H9 (cell line): Measurements from ENCODE around the gene GGT5. TPM values are rescaled to one million over a fixed set of nuclear protein-coding genes. Genes with fewer than 3 reads are reported as not detected.
A peak's percentile ranks its signal among the peaks of the same experiment; 100 is the strongest.
"Not testable (repeated sequence)": the region's sequence is repeated elsewhere in the genome, so short reads cannot be mapped to it uniquely, and the experiment has no call there.

Experiments used
- DNase-seq: peaks from one replicate; pipeline ENCODE4 v3.0.0-alpha.2; 2017
- H2AFZ ChIP-seq: one replicate; pipeline ENCODE4 v1.6.1; 2013; ENCODE audit warnings: mild to moderate bottlenecking, low read length, control low read depth, moderate library complexity
- H2AK5ac ChIP-seq: 2 replicates; pipeline ENCODE4 v1.6.1; 2013; ENCODE audit warnings: low read length, control low read depth, mixed read lengths; ENCODE audit not compliant: insufficient read length
- H2BK120ac ChIP-seq: one replicate; pipeline ENCODE4 v1.6.1; 2013; ENCODE audit warnings: low read depth, mild to moderate bottlenecking, low read length, control low read depth, inconsistent platforms; ENCODE audit not compliant: poor library complexity, severe bottlenecking
- H2BK12ac ChIP-seq: 2 replicates; pipeline ENCODE4 v1.6.1; 2013; ENCODE audit warnings: low read length, control low read depth, mixed read lengths, low read depth; ENCODE audit not compliant: insufficient read length
- H2BK15ac ChIP-seq: 2 replicates; pipeline ENCODE4 v1.6.1; 2013; ENCODE audit warnings: low read depth, low read length, control low read depth
- H2BK20ac ChIP-seq: one replicate; pipeline ENCODE4 v1.6.1; 2013; ENCODE audit warnings: low read depth, mild to moderate bottlenecking, low read length, control low read depth, inconsistent platforms; ENCODE audit not compliant: poor library complexity, severe bottlenecking
- H2BK5ac ChIP-seq: 2 replicates; pipeline ENCODE4 v1.6.1; 2013; ENCODE audit warnings: low read length, control low read depth, mixed read lengths; ENCODE audit not compliant: insufficient read length
- H3K14ac ChIP-seq: 2 replicates; pipeline ENCODE4 v1.6.1; 2013; ENCODE audit warnings: low read length, control low read depth; ENCODE audit not compliant: insufficient read depth
- H3K18ac ChIP-seq: 2 replicates; pipeline ENCODE4 v1.6.1; 2013; ENCODE audit warnings: low read depth, mild to moderate bottlenecking, mixed read lengths, low read length, control low read depth; ENCODE audit not compliant: insufficient read length
- H3K23ac ChIP-seq: 2 replicates; pipeline ENCODE4 v1.6.1; 2013; ENCODE audit warnings: low read length, control low read depth, mixed read lengths, low read depth; ENCODE audit not compliant: insufficient read length
- H3K23me2 ChIP-seq: 2 replicates; pipeline ENCODE4 v1.6.1; 2013; ENCODE audit warnings: low read depth, mild to moderate bottlenecking, mixed read lengths, low read length, control low read depth; ENCODE audit not compliant: insufficient read length, poor library complexity, severe bottlenecking
- H3K27ac ChIP-seq: 2 replicates; pipeline ENCODE4 v1.5.1; 2013; ENCODE audit warnings: low read length, control low read depth, mixed read lengths, low read depth; ENCODE audit not compliant: insufficient read length
- H3K27me3 ChIP-seq: 2 replicates; pipeline ENCODE4 v1.6.1; 2013; ENCODE audit warnings: low read length, control low read depth, inconsistent platforms; ENCODE audit not compliant: insufficient read depth
- H3K4ac ChIP-seq: 2 replicates; pipeline ENCODE4 v1.6.1; 2013; ENCODE audit warnings: low read depth, mild to moderate bottlenecking, control low read depth, inconsistent platforms, low read length, moderate library complexity
- H3K4me1 ChIP-seq: 2 replicates; pipeline ENCODE4 v1.6.1; 2013; ENCODE audit warnings: low read length, control low read depth, inconsistent platforms; ENCODE audit not compliant: insufficient read depth
- H3K4me2 ChIP-seq: 2 replicates; pipeline ENCODE4 v1.6.1; 2013; ENCODE audit warnings: low read length, control low read depth, mixed read lengths; ENCODE audit not compliant: insufficient read length, insufficient read depth
- H3K56ac ChIP-seq: 2 replicates; pipeline ENCODE4 v1.6.1; 2013; ENCODE audit warnings: low read depth, mild to moderate bottlenecking, mixed read lengths, low read length, control low read depth; ENCODE audit not compliant: insufficient read length
- H3K79me1 ChIP-seq: 2 replicates; pipeline ENCODE4 v1.6.1; 2013; ENCODE audit warnings: low read depth, mild to moderate bottlenecking, moderate library complexity, low read length, control low read depth, inconsistent platforms; ENCODE audit not compliant: insufficient read depth, poor library complexity, severe bottlenecking
- H3K79me2 ChIP-seq: 2 replicates; pipeline ENCODE4 v1.6.1; 2013; ENCODE audit warnings: low read length, control low read depth, inconsistent platforms; ENCODE audit not compliant: insufficient read depth
- H3K9ac ChIP-seq: 2 replicates; pipeline ENCODE4 v1.6.1; 2013; ENCODE audit warnings: low read length, control low read depth, mixed read lengths; ENCODE audit not compliant: insufficient read length; ENCODE audit errors: extremely low read depth
- H3K9me3 ChIP-seq: one replicate; pipeline ENCODE4 v1.6.1; 2013; ENCODE audit warnings: low read depth, low read length, inconsistent platforms; ENCODE audit not compliant: control insufficient read depth
- H3T11ph ChIP-seq: one replicate; pipeline ENCODE4 v1.6.1; 2013; ENCODE audit warnings: mild to moderate bottlenecking, low read length, control low read depth, inconsistent platforms
- H4K20me1 ChIP-seq: one replicate; pipeline ENCODE4 v1.6.1; 2013; ENCODE audit not compliant: control insufficient read depth, insufficient read length, insufficient read depth
- H4K5ac ChIP-seq: 2 replicates; pipeline ENCODE4 v1.6.1; 2013; ENCODE audit warnings: low read depth, mild to moderate bottlenecking, mixed read lengths, low read length, control low read depth; ENCODE audit not compliant: insufficient read length
- H4K8ac ChIP-seq: replicated peaks from 2 replicates; pipeline ENCODE4 v1.6.1; 2013; ENCODE audit warnings: low read length, control low read depth, mixed read lengths, low read depth; ENCODE audit not compliant: insufficient read length
- H4K91ac ChIP-seq: 2 replicates; pipeline ENCODE4 v1.6.1; 2013; ENCODE audit warnings: low read depth, mild to moderate bottlenecking, moderate library complexity, mixed read lengths, low read length, control low read depth; ENCODE audit not compliant: insufficient read length
- H3K27ac Mint-ChIP-seq, 3 experiments: 2 replicates in 2 of 3; 3 replicates in 1 of 3; pipeline ENCODE4 v1.8.0; 2020 to 2021; ENCODE audit warnings: mixed read lengths in 3 of 3, mild to moderate bottlenecking in 1 of 3, moderate library complexity in 1 of 3
- H3K27me3 Mint-ChIP-seq: 2 replicates; pipeline ENCODE4 v1.8.0; 2021; ENCODE audit warnings: low read depth, mild to moderate bottlenecking, moderate library complexity, mixed read lengths
- H3K36me3 Mint-ChIP-seq, 3 experiments: 2 replicates in 2 of 3; 3 replicates in 1 of 3; pipeline ENCODE4 v1.8.0; 2020 to 2021; ENCODE audit warnings: low read depth in 3 of 3, mixed read lengths in 3 of 3; ENCODE audit not compliant: insufficient read depth in 1 of 3
- H3K4me1 Mint-ChIP-seq, 2 experiments: 2 replicates each; pipeline ENCODE4 v1.8.0; 2020; ENCODE audit warnings: mixed read lengths in 2 of 2
- H3K4me3 Mint-ChIP-seq, 2 experiments: 2 replicates in 1 of 2; 3 replicates in 1 of 2; pipeline ENCODE4 v1.8.0; 2020 to 2021; ENCODE audit warnings: mild to moderate bottlenecking in 2 of 2, mixed read lengths in 2 of 2, moderate library complexity in 1 of 2
- H3K9me3 Mint-ChIP-seq, 2 experiments: 2 replicates in 1 of 2; 3 replicates in 1 of 2; pipeline ENCODE4 v1.8.0; 2020; ENCODE audit warnings: mild to moderate bottlenecking in 2 of 2, mixed read lengths in 2 of 2, moderate library complexity in 1 of 2
- whole genome bisulfite sequencing: extraction: QIAGEN DNeasy Blood & Tissue Kit; methylation state at CpG from one replicate; pipeline ENCODE4 v1.1.7; 2013; ENCODE audit warnings: missing lambda C conversion rate, low lambda C conversion rate, mixed read lengths; ENCODE audit not compliant: insufficient read length; ENCODE audit errors: extremely low coverage; 5-methylcytosine and 5-hydroxymethylcytosine counted together
- total RNA-seq: library from RNA; stranded (reverse); gene quantifications from 2 replicates; pipeline ENCODE4 v1.2.1, GENCODE V29; 2021
- TF ChIP-seq, protein P1 (sequence below): fragments of 200-600 bp; sonication (generic); conservative IDR thresholded peaks from 3 replicates; pipeline ENCODE4 v1.8.0; 2021; ENCODE audit warnings: antibody characterized with exemption, mild to moderate bottlenecking

Gene GGT5
- total RNA-seq, 1 experiment from 2014 or later = 0.20 TPM

DNA sequence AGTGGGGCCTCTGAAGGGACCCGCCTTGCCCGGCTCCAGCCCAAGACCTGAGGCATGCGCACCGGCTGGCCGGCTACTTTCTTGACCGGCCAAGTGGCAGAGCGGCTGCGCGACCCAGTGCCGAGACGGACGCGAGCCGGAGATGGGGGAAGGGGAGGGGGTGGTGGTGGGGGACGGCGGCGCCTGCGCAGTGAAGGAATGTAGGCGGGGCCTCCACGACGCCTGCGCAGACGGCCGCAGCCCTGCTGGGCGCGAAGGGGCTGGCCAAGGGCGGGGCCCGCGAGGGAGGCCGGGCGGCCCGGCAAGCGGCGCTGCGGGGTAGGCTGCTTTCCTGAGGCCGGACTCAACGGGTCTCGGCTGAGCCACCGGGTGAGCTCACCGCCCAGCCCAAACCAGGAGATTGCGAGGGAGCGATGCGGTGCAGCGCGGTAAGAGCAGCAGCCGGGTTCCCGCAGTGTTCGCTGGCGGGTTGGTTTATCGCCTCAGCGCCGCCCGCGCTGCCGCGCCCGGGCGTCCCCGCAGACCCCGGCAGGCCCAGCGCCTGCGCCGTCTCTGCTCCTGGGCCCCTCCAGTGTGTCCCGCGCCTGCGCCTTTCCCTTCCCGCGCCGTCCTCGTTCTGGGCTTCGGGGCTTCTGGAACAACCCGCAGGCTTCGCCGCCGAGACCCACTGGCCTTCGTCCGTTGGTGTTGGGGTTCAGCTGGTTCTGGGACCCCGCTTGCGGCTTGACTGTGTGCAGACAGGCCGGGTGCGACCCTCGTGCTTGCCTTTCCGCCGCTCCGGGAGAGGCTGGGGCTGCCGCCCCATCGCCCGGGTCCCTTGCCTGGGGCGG, 25.9 kb upstream of the GGT5 start, which contains the start of gene SPECC1L:
SPECC1L (plus strand) TSS at position 276 of the 830 bp plus-strand sequence. CDS start 31,401 bp downstream, outside the sequence.
- no peak within 1 kb of the TSS for H3T11ph ChIP-seq
- H3K4me1 Mint-ChIP-seq = peaks cover 28 to 41% of the 10 kb centered on the region in 2 experiments
- peak; percentile 95 for DNase-seq
- no peak within 1 kb of the TSS for H2BK15ac ChIP-seq
- H2AK5ac ChIP-seq = no peak within 1 kb of the TSS
- H3K18ac ChIP-seq = peak within 1 kb of the TSS; percentile 86
- H4K91ac ChIP-seq = no peak within 1 kb of the TSS
- peaks cover 7% of the 10 kb centered on the region for H3K23me2 ChIP-seq
- no peak within 1 kb of the TSS for H3K4ac ChIP-seq
- no peaks in the 10 kb centered on the region for H3K4me1 ChIP-seq
- peak within 1 kb of the TSS; percentile 91 to 95 (median 93) for H3K27ac Mint-ChIP-seq
- H4K5ac ChIP-seq = no peak within 1 kb of the TSS
- H3K4me3 Mint-ChIP-seq = peak within 1 kb of the TSS; percentile 73 to 89
- H3K9ac ChIP-seq = peak within 1 kb of the TSS; percentile 83
- no peak within 1 kb of the TSS for H2BK12ac ChIP-seq
- H3K14ac ChIP-seq = peak within 1 kb of the TSS; percentile 93
- H2BK120ac ChIP-seq = no peak within 1 kb of the TSS
- no peaks in the 10 kb centered on the region for H3K27me3 Mint-ChIP-seq
- no peak within 1 kb of the TSS for H2BK20ac ChIP-seq
- no peak within 1 kb of the TSS for H2AFZ ChIP-seq
- H2BK5ac ChIP-seq = no peak within 1 kb of the TSS
- TF ChIP-seq, protein P1, sequence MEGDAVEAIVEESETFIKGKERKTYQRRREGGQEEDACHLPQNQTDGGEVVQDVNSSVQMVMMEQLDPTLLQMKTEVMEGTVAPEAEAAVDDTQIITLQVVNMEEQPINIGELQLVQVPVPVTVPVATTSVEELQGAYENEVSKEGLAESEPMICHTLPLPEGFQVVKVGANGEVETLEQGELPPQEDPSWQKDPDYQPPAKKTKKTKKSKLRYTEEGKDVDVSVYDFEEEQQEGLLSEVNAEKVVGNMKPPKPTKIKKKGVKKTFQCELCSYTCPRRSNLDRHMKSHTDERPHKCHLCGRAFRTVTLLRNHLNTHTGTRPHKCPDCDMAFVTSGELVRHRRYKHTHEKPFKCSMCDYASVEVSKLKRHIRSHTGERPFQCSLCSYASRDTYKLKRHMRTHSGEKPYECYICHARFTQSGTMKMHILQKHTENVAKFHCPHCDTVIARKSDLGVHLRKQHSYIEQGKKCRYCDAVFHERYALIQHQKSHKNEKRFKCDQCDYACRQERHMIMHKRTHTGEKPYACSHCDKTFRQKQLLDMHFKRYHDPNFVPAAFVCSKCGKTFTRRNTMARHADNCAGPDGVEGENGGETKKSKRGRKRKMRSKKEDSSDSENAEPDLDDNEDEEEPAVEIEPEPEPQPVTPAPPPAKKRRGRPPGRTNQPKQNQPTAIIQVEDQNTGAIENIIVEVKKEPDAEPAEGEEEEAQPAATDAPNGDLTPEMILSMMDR = no peak
- no peaks in the 10 kb centered on the region for H3K9me3 Mint-ChIP-seq
- no peak within 1 kb of the TSS for H4K8ac ChIP-seq
- no peak within 1 kb of the TSS for H3K56ac ChIP-seq
- no peak within 1 kb of the TSS for H3K27ac ChIP-seq
- peak within 1 kb of the TSS; percentile 85 for H3K4me2 ChIP-seq
- no CpG with 5 or more reads among the region's 89 CpGs for WGBS
- H3K9me3 ChIP-seq = no peaks in the 10 kb centered on the region
- no peaks in the 10 kb centered on the region for H3K27me3 ChIP-seq
- H4K20me1 ChIP-seq = no peaks in the 10 kb centered on the region
- peaks cover 5% of the 10 kb centered on the region in 3 experiments; a peak in 6 of 7 replicates for H3K36me3 Mint-ChIP-seq
- H3K79me1 ChIP-seq = no peaks in the 10 kb centered on the region
- no peak within 1 kb of the TSS for H3K23ac ChIP-seq
- peaks cover 10% of the 10 kb centered on the region; the same call in 1 of the 2 replicates for H3K79me2 ChIP-seq

DNA sequence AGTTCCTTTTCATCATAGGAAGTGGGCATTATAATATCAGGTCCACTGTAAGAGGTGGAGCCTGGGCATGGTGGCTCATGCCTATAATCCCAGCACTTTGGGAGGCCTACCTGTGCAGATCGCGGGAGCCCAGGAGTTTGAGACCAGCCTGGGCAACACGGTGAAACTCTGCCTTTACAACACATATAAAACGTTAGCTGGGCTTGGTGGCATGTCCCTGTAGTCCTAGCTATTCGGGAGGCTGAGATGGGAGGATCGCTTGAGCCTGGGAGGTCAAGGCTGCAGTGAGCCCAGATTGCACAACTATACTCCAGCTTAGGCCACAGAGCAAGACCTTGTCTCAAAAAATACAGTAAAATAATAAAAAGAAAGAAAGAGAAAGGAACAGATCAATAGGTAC, 21.6 kb upstream of the GGT5 start:
- H3K27ac Mint-ChIP-seq, H3K9me3 Mint-ChIP-seq, H3K4me3 Mint-ChIP-seq: not testable (repeated sequence)

More for the DNA sequence above, 21.6 kb upstream of the GGT5 start:
- H3K27me3 Mint-ChIP-seq, H2AK5ac ChIP-seq, H3K4me1 Mint-ChIP-seq, H2BK5ac ChIP-seq, DNase-seq, H3K27ac ChIP-seq, H3K27me3 ChIP-seq, H4K5ac ChIP-seq, H3K36me3 Mint-ChIP-seq, H3K9ac ChIP-seq, H3T11ph ChIP-seq, H4K20me1 ChIP-seq, H3K9me3 ChIP-seq, H3K4me1 ChIP-seq, H3K14ac ChIP-seq, H3K79me1 ChIP-seq, H3K23ac ChIP-seq, H2BK120ac ChIP-seq, H4K91ac ChIP-seq, H2BK20ac ChIP-seq, H3K4ac ChIP-seq, H2BK15ac ChIP-seq, H2BK12ac ChIP-seq, H3K18ac ChIP-seq, H3K79me2 ChIP-seq, H4K8ac ChIP-seq, H3K4me2 ChIP-seq, H2AFZ ChIP-seq, H3K23me2 ChIP-seq, H3K56ac ChIP-seq: not testable (repeated sequence)
- WGBS = no CpG with 5 or more reads among the region's 6 CpGs
